AG08395 (cell line): ENCODE results near the gene ZRANB3.
"Not testable (repeated sequence)": the region's sequence is repeated elsewhere in the genome, so short reads cannot be mapped to it uniquely, and the experiment has no call there.

Experiments
- DNase-seq: peaks from one replicate; pipeline ENCODE4 v3.0.0; 2012; ENCODE audit warnings: mixed read lengths, low spot score

ZRANB3 gene

DNA sequence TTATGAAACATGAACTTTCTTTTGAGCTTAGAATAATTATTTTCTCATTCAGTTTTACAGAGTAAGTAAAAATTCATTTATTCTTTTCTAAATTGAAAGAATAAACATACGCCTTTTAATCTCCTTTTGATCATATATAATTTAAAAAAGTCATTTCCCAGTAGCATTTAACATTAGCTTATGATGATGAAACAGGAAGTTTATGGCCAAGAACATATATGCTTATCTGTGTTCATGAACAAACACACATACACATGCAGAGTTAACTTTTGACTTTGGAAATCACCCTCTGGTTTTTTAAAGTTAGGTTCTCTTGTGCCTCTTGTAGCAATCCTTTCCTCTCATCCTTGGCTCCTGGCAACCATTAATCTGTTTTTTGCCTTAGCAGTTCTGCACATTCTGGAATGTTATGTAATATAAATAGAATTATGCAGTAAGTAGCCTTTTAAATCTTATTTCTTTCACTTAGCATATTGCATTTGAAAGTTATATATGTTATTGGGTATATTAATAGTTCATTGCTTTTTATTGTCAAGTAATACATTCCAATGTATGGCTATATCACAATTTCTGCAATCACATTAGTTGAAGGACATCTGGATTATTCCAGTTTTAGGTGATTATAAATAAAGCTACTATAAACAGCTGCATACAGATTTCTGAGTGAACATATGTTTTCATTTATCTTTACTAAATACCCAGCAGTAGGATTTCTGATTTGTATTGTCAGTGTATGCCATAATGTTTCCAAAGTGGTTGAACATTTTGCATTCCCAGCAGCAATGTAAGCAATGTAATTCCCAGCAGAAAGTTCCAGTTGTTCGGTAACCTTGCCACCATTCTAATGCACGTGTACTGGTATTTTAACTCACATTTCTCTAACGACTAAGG is 210.3 kb downstream of the ZRANB3 start:
- DNase-seq = no peak

DNA sequence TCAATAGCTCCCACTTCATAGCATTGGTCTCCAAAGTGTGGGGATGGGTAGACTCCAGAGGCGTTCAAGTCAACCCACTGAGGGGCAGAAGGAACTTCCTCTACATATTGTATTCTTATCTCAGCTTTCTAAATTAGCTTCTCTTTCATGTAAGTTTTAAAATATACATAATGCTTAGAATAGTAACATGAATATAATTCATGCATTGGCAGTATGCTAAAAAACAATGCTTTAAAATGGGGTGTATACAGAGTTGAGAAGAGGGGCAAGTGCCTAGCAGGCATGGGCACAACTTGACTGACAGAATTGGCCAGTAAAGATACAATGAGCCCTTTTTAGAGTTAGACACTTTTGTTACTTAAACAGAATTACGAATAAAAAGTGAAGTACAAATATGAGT is 212.2 kb downstream of the ZRANB3 start:
- DNase-seq = no peak

DNA sequence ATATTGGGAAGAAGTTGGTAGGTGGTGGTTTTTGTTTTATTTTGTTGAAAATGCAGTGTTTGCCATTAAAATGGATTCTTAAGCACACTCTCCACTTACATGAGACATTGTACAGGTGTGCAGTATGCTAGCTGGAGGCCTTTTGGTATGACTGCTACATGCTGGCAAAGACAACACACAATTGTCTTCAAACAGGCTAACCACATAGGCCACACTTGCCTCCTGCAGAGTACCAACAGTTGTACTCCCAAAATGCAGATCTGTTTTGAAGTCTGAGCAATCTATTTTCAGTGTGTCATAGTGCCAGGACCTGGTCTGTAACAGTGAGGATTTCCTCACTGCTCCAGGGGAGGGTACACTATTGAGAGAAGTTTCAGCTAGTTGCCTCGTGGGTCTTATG is 213.6 kb downstream of the ZRANB3 start:
- no peak for DNase-seq

DNA sequence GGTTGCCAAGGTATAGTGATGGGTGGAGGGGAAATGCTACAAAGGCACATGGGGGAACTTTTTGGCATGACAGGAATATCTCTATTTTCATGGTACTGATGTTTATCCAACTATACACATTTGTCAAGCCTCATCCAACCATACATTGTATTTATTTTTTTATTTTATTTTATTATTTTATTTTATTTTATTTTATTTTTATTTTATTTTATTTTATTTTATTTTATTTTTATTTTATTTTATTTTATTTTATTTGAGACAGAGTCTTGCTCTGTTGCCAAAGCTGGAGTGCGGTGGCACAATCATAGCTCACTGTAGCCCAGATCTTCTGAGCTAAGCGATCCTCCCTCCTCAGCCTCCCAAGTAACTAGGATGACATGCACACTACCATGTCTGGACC is 219.1 kb downstream of the ZRANB3 start:
- DNase-seq = no peak

DNA sequence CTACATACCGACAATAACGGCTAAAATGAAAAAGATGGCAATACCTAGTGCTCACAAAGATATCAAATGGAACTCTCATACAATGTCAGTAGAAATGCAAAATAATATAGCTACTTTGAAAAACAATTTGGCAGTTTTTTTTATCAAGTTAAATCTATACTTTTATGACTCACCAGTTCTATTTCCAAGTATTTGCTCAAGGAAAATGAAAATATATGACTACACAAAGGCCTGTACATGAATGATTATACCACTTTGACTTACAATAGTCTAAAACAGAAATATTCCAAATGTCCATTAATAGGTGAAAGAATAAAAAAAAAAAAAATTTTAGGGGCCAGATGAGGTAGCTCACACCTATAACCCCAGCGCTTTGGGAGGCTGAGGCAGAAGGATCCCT is 219.8 kb downstream of the ZRANB3 start:
- DNase-seq = no peak

DNA sequence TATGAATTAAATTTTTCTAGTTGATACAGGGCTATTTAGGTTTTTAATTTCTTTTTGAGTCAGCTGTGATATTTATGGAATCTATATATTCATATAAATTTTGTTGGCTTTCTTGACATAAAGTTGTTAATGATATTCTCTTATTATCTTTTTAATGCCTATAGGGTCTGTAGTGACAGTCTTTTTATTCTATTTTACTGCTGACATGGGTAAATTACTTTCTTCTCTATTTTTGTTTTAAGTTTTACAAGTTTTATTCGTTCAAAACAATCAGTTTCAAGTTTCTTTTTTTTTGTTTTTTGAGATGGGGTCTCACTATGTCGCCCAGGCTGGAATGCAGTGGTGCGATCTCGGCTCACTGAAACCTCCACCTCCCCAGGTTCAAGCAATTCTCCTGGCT is 226.3 kb downstream of the ZRANB3 start:
- no peak for DNase-seq

DNA sequence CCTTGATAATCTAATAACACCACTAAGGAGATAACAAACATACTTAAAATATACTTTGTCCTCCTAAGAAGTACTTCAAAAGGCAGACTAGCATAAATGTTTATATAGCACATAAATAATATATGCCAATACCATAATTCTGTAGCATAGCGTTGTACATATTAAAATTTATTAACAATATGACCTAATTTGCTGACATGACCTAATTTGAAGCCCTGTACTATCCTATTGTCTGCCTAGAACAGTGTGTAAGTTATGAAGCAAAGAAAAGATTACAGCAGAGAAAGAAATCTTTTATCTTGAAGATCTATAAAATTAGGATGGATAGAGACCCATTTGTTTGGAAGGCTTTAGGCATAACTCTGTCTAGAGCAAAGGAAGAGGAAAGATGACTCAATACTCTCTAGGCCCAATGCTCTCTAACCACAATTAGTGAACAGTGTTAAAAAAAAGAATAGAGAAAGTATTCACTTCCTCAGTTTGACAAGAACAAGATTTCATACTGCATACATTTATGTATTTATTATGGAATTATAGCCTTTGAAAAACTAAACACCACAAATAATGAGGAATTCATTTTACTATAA is 231.3 kb downstream of the ZRANB3 start:
- DNase-seq = peak; percentile 32

DNA sequence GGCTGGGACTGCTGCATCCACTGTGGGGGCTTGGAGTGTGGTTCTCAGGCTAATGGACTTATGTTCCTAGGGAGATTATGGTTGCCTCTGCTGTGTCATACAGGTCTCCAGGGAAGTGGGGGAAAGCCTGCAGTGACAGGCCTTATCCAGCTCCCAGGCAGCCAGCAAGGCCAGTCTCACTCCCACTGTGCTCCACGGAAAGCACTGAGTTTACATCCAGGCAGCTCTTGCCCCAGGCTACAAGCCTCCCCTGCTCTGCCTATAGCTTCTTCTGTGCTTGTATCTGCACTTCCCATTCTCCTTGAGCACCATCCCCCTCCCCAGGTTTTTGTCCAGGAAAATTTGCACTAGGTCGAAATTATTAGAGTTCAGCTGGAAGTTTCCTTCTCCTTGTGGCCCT is 231.9 kb downstream of the ZRANB3 start:
- no peak for DNase-seq

DNA sequence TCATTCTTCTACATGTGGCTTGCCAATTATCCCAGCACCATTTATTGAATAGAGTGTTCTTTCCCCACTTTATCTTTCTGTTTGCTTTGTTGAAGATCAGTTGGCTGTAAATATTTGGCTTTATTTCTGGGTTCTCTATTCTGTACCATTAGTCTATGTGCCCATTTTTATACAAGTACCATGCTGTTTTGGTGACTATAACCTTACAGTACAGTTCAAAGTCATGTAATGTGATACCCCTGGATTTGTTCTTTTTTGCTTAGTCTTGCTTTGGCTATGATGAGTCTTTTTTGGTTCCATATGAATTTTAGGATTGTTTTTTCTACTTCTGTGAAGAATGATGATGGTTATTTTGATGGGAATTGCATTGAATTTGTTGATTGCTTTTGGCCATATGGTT is 243.9 kb downstream of the ZRANB3 start:
- DNase-seq = not testable (repeated sequence)

DNA sequence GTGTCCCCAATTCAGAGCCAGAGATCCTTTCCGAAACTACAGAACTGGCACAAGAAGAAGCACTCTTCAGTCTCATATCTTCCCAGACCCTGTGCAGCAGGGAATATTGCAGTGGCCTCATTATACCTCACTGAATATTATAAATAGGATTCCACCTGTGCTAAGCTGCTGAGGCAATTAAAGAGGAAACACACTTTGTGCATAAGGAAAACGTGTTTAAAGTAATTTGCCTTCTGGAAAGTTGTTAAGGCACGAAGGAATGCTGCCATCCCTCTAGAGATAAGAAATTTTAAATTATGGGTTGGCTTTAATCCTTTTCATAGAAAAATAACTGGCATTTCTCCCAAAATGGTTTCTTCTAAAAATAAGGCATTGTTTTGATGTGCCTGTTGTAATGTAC is 245.6 kb downstream of the ZRANB3 start:
- no peak for DNase-seq

DNA sequence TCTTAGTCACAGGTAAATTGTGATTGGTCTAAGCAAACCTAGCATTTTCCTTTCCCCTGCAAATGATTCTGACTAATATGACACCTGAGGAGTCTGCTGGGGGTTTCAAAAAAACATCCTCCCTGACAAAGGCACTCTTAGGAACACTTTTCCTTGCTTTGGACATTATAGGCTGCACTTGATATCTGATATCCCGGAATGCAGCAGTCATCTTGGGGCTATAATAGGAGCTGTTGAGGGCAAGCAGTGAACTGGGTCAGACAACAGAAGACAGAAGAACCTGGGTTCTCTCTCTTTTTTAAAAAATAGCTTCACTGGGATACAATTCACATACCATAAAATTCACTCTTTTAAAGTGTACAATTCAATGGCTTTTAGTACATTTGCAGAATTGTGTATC is 249.6 kb downstream of the ZRANB3 start:
- DNase-seq = no peak

DNA sequence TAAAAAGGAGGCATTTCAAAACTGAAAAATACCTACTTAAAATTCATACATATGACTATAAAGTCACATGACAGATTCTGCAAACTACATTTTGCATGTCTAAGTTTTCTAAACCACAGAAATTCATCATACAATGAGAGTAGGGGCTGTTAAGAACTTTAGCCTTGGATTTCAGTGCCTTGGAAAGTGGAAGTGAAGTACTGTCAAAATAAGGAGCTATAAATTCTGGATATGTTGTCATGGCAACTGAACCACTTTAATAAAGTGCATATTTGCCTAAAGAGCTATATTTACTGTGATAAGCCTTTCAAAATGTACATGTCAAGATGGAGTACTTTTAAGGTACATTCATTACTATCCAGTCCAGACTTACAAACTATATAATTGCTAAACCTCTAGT is 251.8 kb downstream of the ZRANB3 start:
- no peak for DNase-seq

DNA sequence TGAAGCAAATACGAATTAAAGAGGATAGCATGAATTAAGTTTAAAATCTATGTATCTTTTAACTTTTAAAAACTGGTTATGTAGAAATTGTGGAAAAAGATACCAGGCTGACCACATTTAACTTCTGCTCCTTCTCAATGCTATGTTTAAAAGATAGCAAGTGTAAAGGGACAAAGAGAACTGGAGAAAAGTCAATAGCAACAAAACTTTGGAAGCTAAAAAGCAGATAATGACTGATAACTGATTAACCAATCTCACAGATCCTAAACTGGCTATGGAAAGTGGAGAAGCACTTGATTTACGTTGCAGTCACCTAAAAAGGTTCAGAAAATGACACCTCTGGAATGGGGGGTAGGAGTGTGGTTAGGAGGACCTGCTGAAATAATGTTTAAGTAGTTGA is 254.5 kb downstream of the ZRANB3 start:
- no peak for DNase-seq

DNA sequence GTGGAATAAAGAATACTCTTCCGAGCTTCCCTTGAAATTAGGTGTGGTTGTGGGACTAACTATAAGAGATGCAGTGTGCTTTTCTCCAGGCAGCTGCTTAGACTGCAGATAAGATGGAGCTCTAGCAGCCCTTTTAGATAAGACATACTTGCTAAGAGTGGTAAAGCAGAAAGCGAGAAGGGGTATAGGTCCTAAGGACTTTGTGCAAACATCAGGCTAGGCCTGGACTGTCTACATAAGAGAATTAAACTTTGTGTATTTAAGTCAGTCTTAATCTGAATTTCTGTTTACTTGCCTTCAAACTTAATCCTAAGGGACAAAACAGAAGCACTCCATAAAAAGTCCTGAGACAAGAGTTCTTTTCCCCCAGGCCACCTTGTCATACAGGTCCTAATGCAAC is 260.0 kb downstream of the ZRANB3 start:
- DNase-seq = no peak

DNA sequence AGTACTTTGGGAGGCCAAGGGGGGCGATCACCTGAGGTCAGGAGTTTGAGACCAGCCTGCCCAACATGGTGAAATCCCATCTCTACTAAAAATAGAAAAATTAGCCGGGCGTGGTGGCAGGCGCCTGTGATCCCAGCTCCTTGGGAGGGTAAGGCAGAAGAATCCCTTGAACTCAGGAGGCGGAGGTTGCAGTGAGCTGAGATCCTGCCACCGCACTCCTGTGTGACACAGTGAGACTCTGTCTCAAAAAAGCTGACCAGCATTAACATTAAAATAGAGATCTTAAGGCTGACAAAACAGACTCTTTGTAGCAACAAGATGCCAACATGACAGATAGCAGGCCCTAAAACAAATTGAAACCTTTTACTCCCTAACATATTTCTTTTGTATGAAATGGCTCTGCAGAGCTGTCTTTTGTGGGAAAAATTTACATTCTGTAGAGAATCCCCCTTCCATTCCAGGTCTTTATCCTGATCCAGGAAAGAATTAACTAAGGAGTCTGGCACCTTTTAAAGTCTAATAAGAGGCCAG is 265.0 kb downstream of the ZRANB3 start:
- DNase-seq = no peak

DNA sequence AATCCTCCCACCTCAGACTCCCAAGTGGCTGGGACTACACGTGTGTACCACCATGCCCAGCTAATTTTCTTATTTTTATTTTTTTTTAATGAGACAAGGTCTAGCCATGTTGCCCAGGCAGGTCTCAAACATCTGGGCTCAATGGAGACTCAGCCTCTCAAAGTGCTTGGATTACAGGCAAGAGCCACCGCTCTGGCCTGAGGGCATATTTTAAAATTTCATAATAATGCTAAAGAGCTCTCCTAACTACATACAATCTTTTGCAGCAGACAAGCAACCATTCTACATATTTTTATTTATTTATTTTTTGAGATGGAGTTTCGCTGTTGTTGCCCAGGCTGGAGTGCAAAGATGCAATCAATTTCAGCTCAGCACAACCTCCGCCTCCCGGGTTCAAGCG is 271.9 kb downstream of the ZRANB3 start:
- DNase-seq = no peak

DNA sequence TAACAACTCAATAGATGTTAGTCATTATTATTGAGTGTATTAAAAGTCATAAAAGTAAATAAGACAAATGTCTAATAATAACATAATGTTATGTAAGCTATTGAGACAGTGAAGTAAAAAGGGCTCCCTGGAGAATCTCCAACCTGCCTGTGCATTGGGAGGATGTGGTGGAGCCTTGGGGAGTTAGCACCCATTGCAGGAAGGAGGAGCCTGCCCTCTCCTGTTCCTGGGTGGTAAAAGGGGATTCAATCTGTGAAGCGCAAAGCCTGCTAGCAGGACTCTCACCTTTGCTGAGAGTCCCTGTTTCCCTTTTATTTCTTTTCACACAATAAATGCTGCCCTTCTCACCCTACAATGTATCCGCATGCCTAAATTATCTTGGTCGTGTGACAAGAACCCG is 272.8 kb downstream of the ZRANB3 start:
- DNase-seq = no peak

DNA sequence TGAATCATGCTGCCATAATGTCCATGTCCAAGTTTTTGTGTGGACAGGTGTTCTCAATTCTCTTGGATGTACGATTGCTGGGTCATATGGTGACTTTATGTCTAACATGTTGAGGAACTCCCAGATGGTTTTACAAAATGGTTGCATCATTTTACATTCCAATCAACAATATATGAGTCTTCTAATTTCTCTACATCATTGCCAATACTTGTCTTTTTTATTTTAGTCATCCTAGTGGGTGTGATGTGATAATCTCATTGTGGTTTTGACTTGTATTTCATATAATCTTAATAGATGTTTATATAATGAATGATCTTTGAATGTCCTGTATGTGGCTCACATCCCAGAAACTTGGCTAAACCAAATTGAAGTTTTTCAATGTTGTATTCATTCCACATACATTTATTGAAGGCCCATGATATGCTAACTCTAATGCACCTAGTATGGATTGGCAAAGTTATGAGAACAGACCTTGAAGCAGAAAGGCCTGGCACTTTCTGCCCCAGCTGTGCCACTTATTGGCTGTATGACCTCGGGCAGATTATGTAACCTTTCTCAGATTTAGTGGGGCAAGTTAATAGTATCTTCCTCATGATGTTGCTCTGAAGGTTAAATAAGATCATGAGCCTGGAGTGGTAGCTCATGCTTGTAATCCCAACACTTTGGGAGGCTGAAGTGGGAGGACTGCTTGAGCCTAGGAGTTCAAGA is 273.5 kb downstream of the ZRANB3 start:
- no peak for DNase-seq

DNA sequence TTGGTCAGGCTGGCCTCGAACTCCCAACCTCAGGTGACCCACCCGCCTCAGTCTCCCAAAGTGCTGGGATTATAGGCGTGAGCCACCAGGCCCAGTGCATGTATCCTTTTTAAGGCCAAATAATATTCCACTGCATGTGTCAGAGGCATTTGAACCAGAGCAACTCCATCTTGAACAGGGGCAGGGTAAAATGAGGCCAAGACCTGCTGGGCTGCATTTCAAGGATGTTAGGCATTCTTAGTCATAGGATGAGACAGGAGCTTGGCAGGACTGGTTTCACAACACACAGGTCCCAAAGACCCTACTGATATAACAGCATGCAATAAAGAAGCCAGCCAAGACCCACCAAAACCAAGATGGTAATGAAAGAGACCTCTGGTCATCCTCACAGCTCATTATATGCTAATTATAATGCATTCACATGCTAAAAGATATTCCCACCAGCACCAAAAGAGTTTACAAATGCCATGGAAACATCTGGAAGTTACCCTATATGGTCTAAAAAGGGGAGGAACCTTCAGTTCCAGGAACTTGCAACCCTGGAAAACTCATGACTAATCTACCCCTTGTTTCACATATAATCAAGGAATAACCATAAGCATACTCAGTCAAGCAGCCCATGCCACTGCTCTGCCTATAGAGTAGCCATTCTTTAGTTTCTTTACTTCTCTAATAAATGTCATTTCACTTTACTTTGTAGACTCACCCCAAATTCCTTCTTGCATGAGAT is 274.3 kb downstream of the ZRANB3 start:
- DNase-seq = no peak

DNA sequence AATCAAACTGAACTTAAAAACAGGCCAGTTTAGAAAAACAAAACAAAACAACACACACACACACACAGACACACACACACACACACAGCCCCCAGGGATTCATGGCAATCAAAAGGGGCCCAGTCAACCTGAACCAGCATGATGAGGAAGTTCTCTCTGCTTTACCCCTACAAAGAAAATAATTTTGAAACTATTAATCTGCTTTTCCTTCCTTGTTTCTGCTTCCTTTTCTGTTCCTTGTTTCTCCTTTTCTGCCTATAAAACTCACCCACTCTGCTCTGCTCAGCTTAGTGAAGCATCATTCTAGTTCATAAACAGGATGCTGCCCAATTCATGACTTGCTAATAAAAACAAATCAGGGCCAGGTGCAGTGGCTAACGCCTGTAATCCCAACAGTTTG is 275.8 kb downstream of the ZRANB3 start:
- DNase-seq = no peak

DNA sequence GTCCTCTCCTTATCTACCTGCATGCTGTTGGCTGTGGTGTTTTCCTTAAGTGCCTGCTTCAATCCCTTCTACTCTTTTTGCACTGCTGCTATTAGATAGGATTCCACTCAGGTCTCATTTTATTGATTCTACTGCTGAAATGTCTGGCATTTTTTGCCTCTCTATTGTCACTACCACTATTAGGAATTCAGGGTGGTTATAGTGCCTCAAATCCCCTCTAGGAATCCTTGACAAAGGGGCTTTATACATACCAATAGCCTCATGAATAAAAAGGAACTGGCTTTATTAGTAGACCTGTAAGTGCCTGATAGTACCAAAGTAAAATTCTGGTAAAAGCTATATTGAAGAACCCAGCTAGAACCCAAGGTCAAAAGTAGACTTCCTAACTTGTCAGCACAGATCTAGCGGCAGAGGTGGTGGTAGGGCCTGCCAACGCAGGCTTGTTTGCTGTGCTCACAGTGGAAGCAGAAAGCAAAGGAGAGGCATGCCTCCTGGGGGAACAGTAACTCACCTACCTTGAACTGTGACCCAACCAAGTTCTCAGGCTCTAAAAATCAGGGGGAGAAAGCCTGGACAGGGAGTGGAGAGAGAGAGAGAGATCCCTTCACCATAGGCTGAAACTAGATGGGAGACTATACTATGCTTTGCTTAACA is 278.1 kb downstream of the ZRANB3 start:
- DNase-seq = no peak

DNA sequence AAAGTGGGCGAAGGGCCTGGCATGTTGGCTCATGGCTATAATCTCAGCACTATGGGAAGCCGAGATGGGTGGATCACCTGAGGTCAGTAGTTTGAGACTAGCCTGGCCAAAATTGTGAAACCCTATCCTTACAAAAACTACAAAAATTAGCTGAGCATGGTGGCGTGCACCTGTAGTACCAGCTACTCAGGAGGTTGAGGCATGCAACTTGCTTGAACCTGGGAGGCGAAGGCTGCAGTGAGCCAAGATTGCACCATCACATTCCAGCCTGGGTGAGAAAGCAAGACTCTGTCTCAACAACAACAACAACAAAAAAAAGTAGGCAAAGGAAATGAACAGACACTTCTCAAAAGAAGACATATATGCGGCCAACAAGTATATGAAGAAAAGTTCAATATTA is 282.4 kb downstream of the ZRANB3 start:
- DNase-seq = no peak
